AML-193 (cell line): Measurements from ENCODE around the gene SPAG8.

Experiments
- DNase-seq, 2 experiments: peaks; one replicate each; lab custom pipeline; 2025; lab: John Stamatoyannopoulos, UW

SPAG8 gene

DNA sequence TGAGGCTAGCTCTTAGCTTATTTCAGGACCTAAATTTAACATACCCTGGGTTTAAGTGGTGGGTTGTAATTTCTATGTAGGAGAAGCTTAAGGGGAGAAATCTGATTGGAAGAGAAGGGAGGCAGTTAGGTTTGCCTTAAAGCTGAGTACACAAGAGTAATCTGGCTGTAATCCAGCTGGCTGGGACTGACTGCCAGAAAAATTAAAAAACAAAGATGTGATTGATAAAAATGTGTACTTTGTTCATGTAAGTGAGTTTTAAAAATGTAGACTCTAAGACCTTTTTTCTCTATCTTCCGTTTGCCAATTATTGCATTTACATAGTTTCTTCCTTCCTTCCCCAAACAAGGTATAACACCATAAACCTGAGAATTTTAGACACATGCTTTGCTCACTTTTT is 40.5 kb downstream of the SPAG8 start:
- no peak for DNase-seq

DNA sequence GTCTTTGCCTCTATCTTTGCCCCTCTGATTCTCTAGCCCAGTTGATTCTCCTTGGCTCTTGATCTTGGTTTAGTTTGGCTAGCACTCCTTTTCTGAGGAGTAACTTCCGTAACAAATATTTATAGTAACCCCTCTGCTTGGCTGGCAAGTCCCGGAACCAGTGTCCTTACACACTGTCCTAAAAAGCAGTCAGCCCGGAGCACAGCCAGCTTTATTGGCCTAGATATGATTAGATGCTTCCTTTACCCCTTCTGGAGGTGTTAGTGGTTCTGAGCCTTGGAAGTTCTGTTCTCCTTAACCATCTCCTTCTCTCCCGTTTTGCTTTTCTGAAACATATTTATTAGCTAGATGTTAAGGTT is 41.0 kb downstream of the SPAG8 start:
- no peak for DNase-seq

DNA sequence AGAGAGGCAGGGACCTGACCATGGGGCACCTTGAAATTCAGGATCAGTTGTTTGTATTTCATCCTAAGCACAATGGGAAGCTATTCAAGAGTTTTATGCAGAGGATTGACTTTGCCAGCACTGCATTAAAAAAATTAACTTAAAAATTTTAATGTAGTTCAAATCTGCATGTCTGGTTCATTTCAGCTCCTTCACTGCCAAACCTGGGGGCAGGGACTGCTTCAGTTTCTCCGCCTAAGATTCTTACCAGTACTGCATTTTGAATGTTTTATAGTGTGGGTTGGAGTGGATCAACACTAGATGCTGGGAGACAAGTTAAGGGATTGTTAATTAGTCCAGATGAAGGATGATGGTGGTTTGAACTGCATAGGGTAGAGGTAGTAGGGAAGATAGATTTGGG is 42.3 kb downstream of the SPAG8 start:
- no peak for DNase-seq

DNA sequence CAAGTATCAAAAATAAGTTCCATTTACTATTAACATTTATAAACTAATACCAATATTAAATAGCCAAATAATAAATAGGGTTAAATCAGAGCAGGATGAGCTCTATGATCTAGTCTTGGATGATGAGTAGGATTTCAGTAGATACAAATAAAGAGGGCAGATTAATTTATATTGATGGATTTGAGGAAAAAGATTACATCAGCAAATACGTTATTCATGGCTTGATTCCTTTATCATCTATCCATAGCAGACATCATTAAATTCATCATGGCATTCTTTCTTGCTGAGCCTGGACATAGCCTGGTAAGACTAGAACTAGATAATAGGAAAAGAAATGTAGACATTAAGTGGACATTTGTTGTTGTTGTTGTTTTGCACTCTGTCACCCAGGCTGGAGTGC is 44.6 kb downstream of the SPAG8 start:
- DNase-seq: no peak

DNA sequence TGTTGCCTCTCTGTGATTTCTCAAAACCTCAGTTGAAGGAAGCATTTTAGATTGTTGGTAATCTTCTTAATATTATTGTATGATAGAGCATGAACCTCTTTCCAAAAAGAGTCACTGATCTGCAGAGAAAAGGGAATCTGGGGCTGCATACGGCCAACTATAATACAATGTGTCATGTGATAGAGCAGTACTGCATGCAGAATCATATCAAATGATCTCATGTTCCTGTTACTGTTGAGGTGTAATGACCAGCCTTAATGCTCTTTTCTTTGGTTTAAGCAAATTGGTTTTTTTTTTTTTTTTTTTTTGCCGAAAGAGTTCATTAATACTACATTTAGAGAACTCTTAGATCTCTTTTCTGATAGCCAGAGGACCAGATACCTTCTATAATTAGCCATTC is 45.1 kb downstream of the SPAG8 start:
- no peak for DNase-seq

DNA sequence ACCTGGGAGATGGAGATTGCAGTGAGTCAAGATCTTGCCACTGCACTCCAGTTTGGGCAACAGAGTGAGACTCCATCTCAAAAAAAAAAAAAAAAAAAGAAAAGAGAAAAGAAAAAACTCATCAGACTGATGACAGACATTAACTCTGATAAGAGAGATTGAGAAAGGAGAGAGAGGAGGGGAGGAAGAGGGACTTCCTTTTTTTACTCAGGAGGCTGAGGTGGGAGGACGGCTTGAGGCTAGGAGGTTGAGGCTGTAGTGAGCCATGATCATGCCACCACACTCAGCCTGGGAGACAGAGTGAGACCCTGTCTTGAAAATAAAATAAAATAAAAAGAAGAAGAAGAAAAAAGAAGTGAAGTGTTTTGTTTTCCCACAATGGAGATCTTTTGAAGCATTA is 48.3 kb downstream of the SPAG8 start:
- no peak for DNase-seq

DNA sequence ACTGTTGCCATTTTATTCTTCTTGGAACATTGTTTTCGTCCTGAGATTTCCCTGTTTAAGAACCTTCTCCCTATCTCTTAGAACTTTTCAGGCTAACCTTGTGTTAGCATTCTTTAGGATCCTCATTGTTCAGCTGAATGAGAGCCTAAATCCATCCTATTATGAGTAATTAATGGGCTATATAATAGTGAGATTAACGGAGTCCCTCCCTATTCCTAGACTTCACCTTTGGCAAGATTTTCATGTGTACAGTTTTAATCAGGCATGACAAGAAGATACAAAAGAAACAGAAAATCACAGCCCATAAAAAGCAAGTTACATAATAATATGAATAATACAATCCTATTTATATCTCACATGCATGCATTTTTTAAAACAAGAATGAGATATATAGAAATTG is 48.9 kb downstream of the SPAG8 start:
- DNase-seq: no peak

DNA sequence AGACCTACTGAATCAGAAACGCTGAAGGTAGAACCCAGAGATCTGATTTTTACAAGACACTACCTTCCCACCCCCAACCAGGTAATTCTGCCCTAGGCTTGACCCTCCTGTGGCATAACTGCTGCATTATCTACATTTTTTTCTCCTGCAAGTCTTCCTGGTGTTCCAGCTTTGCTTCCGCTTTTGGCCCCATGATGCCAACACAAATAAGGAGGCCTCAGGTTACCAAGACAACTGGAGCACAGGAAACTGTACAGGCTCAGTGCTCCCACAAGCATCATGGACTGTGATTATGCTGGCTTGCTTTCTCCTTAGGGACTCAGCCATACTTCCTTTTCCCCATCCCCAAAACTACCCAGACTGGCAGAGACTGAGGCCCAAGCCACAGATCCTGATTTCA is 51.4 kb downstream of the SPAG8 start:
- no peak for DNase-seq

DNA sequence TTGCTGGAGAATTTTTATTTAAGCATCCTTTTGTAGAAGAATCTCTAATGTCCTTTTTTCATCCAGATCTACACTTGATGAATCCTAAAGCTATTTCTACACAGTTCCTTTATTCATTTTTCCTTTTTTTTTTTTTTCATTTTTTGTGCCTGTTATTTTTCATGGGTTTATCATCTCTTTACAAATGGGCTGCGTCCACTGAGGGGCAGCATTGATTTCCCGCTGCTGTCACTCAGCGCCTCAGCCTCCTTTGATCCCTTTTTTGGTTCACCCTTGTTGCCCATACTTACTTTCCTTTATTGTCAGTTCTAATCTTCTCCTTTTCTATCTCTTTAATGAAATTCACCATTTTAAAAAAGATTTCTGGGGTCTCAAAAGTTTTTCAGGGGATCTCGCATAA is 52.3 kb downstream of the SPAG8 start:
- no peak for DNase-seq
